GM21423 (cell line): Measurements from ENCODE around the gene A4GALT.
"Not testable (repeated sequence)": the region's sequence is repeated elsewhere in the genome, so short reads cannot be mapped to it uniquely, and the experiment has no call there.

Source experiments
- ATAC-seq: cut with Tn5 transposase; IDR thresholded peaks from one replicate; pipeline ENCODE4 v1.9.1; 2021; ENCODE audit warnings: mild to moderate bottlenecking, moderate library complexity; ENCODE audit not compliant: unreplicated experiment

The A4GALT gene

GRCh38 chr22:42684462-42685195, 36.0 kb downstream of the A4GALT start:
- no peak for ATAC-seq

DNA sequence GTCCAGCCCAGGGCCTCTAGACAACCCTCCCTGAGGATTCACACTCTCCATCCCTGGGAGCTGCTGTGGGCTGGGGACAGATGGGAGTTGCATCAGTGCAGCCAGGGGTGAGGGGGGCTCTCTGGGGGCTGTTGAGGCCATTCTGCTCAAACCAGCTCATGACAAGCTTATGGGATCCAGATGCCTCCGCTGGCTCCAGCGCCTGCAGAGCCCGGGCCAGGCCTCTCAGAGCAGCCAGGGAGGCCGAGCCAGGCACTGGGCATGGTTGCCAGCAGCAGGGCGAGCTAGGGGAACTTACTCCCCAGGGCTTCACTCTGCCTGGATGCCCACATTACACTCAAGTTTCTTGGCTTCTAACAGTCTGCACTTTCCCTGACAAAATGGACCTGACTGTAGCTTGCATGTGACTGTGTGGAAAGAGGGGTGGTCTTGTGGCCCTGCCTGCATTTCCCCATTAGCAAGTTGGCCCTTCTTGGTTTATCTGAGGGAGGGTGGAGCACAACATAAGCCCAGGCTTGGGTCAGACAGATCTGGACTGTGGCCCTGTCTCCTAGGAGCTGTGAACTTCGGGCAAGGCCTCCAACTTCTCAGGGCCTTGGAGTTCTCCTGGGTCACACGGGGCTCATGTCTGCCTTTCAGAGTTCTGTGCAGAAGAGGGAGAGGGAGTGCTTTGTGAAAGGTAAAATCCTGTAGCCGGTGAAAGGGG, 36.9 kb downstream of the A4GALT start:
- no peak for ATAC-seq

- ATAC-seq: no peak
Observed at GRCh38 chr22:42682113-42682851, 38.4 kb downstream of the A4GALT start.

- no peak for ATAC-seq
Observed at GRCh38 chr22:42680648-42681047, 40.0 kb downstream of the A4GALT start.

- no peak for ATAC-seq
Observed at GRCh38 chr22:42679691-42680090, 41.0 kb downstream of the A4GALT start.

GRCh38 chr22:42678894-42679293, 41.8 kb downstream of the A4GALT start:
- ATAC-seq: no peak

- ATAC-seq: not testable (repeated sequence)
Observed at GRCh38 chr22:42677936-42678335, 42.7 kb downstream of the A4GALT start.

DNA sequence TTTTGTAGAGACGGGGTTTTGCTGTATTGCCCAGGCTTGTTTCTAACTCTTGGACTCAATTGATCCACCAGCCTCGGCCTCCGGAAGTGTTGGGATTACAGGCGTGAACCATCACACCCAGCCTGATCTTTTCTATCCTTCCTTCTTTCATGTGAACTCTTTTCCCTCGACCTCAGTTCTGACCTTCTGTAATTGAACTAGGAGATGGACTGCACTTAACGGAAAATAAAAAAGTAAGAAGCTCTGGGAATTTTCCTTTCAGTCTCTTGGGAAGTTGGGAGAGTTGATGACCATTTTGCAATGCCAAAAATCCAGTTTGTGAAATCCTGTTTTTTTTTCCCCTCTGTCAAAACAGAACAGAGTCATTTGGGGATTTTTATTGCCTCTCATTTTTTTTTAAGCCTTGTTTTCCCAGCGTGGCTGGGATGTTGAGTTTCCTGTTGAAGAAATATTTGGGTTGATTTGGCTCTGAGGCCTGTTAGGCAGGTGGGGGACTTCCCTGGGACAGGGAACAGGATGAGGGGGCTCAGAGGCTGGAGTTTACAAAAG, 44.5 kb downstream of the A4GALT start:
- ATAC-seq: no peak

DNA sequence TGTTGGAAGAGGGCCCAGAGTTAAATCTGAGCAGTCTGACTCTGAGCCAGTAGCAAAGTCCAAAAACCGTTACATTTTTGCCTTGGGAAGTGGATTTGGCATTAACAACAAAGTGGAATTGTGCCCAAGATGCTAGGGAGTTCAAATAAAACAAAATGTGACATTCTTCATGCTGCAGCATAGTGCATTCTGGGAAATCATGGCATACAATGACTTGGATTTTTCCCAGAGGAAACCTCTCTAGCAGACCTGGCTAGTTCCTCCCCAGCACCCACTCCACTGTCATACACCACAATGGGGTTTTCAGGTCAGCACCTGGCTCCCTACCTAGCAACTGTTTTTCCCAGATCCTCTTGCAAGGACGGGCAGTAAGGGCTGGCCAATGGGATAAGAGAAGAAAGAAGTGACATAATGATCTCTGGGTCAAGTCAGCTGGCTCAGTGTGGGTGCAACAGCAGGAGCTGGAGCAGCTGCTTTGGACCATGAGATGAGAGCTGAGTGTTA, 46.7 kb downstream of the A4GALT start:
- no peak for ATAC-seq

- ATAC-seq: not testable (repeated sequence)
Observed at GRCh38 chr22:42673071-42673470, 47.6 kb downstream of the A4GALT start.

DNA sequence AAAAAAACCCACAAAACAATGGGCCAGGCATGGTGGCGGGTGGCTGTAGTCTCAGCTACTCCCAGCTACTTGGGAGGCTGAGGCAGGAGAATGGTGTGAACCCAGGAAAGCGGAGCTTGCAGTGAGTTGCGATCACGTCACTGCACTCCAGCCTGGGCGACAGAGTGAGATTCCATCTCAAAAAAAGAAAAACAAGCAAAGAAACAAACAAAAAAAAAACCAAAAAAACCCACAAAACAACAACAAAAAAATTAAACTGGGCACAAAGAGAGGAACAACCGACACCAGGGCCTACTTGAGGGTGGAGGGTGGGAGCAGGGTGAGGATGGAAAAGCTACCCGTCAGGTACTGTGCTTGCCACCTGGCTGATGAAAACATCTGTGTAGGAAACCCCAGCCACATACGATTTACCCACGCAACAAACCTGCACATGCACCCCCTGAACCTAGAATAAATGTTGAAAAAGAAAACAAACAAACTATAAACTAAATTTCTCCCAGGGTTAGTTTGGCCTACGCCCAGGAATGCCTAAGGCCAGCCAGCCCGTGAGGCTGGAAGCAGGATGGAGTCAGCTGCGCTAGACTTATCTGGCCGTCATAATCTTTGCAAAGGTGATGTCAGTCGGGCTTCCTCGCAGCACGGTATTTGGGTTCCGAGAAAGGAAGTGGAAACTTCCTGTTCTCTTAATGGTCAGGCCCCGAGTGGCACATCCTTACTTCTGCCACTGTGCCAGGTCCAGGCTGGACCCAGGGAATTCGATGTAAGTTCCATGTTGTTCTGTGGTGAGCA, 49.6 kb downstream of the A4GALT start:
- ATAC-seq: no peak

DNA sequence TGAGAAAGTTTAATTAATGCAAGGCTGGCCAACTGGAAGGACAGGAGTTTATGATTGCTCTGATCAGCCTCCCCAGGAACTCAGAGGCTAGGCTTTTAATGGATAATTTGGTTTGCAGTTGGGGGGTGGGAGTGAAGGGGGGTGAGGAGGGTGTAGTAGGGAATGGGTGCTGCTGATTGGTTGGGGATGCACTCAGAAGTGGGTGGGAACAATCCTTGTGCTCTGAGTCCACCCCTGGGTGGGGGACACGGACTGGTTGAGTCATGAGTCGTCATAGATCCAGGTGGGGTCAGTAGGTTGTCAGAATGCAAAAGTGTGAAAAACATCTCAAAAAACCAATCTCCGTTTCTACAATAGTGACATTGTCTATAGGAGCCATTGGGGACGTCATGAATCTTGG, 50.6 kb downstream of the A4GALT start:
- no peak for ATAC-seq

DNA sequence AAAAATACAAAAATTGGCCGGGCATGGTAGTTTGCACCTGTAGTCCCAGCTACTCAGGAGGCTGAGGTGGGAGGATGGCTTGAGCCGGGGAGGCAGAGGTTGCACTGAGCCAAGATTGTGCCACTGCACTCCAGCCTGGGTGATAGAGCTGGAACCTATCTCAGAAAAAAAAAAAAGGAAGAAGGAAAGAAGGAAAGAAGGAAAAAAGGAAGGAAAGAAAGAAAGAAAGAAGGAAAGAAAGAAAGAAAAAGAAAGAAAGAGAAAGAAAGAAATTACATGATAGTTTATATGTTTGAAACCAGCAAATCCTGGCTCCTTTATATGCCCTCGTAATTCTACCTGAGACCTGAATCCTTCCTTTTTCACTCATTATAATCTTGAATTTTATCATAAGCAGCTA, 54.3 kb downstream of the A4GALT start:
- not testable (repeated sequence) for ATAC-seq

DNA sequence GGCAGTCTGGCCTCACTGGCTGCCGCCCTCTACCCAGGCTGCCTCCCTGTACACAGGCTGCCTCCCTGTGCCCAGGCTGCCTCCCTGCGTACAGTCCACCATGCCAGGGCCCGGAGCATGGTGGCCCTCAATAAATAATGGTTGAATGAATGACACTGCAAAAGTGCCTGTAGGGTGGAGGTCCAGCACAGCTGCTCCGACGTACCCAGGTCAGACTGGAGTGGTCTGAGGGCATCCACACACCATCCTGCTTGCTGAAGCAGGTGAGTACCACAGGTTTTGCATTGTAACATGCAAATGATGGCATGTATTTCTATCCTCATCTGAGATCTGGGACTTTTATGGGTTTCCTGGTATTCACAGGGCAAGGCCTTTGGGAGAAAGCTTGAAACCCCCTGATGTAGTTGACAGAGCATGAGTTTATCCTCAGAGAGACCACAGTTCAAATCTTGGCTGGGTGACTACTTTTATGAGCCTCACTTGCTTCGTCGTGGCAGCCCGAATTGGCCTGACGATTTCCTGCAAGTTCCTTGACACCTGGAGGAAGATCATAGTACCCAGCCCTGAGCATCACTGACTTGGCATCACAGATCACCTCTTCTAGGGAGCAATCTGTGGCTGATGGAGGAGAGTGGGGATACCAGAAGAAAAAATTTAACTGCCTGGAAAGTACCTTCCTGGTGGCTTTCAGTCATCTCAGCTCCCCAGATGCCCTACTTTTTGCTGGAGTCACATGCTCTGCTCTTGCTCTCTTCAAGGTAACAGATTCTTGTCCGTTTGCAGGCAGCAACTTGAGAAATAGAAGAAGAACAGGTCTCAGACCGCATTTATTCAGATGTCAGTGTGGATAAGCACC, 55.5 kb downstream of the A4GALT start:
- ATAC-seq: no peak

GRCh38 chr22:42661985-42662831, 58.5 kb downstream of the A4GALT start:
- no peak for ATAC-seq

GRCh38 chr22:42656578-42656977, 64.1 kb downstream of the A4GALT start:
- no peak for ATAC-seq

DNA sequence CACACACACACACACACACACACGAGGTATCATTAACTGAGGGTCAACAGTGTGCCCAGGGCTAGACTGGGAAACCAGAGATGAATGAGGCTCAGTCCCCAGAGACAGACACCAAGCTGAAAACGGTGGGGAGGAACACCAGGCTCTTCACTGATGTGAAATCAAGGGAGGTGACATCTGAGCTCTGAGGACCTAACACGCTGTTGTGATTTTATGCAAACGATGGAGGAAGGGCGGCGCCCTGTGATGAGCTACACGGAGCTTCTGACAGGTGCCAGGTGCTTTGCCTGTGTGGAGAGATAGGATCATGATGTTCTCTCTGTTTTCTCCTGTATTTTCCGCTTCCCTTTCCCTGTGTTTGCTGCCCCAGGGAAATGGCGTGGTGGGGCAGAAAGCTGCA, 65.0 kb downstream of the A4GALT start:
- ATAC-seq: peak; percentile 68

DNA sequence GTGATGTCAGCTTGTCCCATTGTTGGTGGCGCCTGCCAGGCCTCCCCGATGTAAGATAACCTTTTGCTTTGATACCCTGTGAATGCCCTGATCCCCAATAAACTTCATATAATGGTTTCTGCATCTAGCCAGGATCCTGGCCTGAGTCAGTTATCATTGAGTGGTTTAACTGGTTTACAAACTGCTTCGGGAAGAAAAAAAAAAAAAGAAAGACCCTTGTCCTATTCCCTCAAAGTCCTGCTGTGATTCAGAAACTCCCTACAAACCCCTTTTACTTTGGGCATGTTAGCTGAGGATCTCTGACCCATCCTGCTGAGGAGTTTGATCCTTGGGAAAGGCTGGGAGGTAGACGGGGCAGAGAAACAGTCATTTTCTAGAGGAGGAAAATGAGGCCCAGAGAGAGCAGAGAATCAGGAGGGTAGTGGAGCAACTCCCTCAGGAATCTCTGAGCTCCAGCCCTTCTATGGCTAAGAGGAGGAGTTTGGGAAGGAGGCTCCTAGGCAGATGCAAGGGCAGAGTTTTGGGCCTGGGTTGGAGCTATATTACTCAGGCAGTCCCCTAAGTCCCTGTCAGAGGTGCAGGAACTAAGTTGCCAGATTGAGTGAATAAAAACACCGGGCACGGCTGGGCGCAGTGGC, 66.1 kb downstream of the A4GALT start:
- ATAC-seq: no peak
